ENCODE measurements around the gene BEND6. TPM values are rescaled to one million over a fixed set of nuclear protein-coding genes. Genes with fewer than 3 reads are reported as not detected.

BEND6 gene
- total RNA-seq, 1 donor from 2014 or later, result 1.3 TPM

- H3K27me3 Mint-ChIP-seq, result peaks cover 5% of the 10 kb centered on the region
- DNase-seq (ENCODE audit: extremely low spot score, unreplicated experiment), result no peak
- H3K4me1 Mint-ChIP-seq (ENCODE audit: unreplicated experiment), result no peaks in the 10 kb centered on the region
- no peak overlapping the region for H3K4me3 Mint-ChIP-seq
- no peak overlapping the region for H3K27ac Mint-ChIP-seq
- no peaks in the 10 kb centered on the region for H3K9me3 Mint-ChIP-seq
- H3K36me3 Mint-ChIP-seq, result no peaks in the 10 kb centered on the region
- TF ChIP-seq, protein P1, sequence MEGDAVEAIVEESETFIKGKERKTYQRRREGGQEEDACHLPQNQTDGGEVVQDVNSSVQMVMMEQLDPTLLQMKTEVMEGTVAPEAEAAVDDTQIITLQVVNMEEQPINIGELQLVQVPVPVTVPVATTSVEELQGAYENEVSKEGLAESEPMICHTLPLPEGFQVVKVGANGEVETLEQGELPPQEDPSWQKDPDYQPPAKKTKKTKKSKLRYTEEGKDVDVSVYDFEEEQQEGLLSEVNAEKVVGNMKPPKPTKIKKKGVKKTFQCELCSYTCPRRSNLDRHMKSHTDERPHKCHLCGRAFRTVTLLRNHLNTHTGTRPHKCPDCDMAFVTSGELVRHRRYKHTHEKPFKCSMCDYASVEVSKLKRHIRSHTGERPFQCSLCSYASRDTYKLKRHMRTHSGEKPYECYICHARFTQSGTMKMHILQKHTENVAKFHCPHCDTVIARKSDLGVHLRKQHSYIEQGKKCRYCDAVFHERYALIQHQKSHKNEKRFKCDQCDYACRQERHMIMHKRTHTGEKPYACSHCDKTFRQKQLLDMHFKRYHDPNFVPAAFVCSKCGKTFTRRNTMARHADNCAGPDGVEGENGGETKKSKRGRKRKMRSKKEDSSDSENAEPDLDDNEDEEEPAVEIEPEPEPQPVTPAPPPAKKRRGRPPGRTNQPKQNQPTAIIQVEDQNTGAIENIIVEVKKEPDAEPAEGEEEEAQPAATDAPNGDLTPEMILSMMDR (conservative IDR thresholded peaks at IDR 0.05), result no peak
Observed at GRCh38 chr6:56946368-56946767, 8.5 kb upstream of the BEND6 start.

GRCh38 chr6:56947924-56948323 is 7.0 kb upstream of the BEND6 start:
- DNase-seq (ENCODE audit: extremely low spot score, unreplicated experiment), result no peak
- Mint-ChIP-seq H3K4me3 (no peak overlapping the region), H3K27ac (no peak overlapping the region), H3K36me3 (no peaks in the 10 kb centered on the region), H3K4me1 (ENCODE audit: unreplicated experiment) (no peaks in the 10 kb centered on the region), H3K27me3 (peaks cover 17% of the 10 kb centered on the region), H3K9me3 (no peaks in the 10 kb centered on the region)
- TF ChIP-seq, protein P1 (conservative IDR thresholded peaks at IDR 0.05), result no peak

DNA sequence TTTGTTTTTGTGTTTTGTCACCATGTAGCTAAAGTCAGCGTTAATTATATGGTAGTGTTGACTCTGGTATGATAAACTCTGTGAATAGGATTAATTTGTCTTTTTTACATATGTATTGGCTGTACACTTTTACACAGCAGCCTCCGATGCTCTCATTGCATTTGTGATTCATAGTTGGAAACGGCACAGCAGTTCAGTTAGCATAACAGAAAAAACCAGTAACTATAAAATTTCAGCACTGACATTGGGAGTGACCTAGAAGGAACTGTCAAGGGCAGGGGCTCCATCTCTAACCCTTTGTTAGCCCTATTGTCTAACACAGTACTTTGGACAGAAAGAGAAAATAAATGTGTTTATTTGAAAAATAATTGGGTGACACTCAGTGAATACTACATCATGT is 5.6 kb upstream of the BEND6 start:
- TF ChIP-seq, protein P1 (conservative IDR thresholded peaks at IDR 0.05), result no peak
- H3K27ac Mint-ChIP-seq, result no peak overlapping the region
- H3K27me3 Mint-ChIP-seq, result peaks cover 31% of the 10 kb centered on the region
- H3K4me1 Mint-ChIP-seq (ENCODE audit: unreplicated experiment), result no peaks in the 10 kb centered on the region
- no peaks in the 10 kb centered on the region for H3K9me3 Mint-ChIP-seq
- H3K4me3 Mint-ChIP-seq, result no peak overlapping the region
- no peak for DNase-seq (ENCODE audit: extremely low spot score, unreplicated experiment)
- H3K36me3 Mint-ChIP-seq, result no peaks in the 10 kb centered on the region

DNA sequence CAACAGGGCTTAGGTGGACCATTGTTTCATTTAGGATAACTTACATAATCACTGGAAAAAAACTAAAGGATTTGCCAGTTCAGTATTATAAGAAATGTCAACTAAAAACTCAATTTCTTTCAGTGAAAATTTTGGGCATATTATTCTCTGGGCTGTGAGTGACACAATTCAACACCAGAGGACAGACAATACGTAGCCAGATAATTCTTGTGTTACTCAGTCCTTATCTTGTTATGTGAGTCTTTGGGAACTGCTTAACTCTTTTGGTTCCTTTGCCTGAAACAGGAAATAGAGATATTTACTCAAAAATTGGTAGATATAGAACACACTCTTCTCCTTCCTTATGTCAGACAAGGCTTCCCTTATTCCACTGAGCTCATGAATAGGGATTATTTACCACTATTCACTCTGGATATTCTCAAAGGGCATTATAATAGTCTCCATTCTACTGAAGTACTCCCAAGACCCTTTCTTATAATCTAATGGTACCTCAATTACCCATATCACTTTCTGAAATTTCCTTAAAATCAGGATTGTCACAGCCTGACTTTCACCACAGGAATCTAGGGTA is 4.9 kb upstream of the BEND6 start:
- Mint-ChIP-seq H3K4me1 (ENCODE audit: unreplicated experiment) (no peaks in the 10 kb centered on the region), H3K27ac (no peak overlapping the region)
- DNase-seq (ENCODE audit: extremely low spot score, unreplicated experiment), result no peak

GRCh38 chr6:56951049-56951831 is 3.7 kb upstream of the BEND6 start:
- Mint-ChIP-seq H3K4me3 (no peak overlapping the region), H3K36me3 (no peaks in the 10 kb centered on the region), H3K27ac (no peak overlapping the region), H3K9me3 (no peaks in the 10 kb centered on the region), H3K27me3 (peaks cover 40% of the 10 kb centered on the region), H3K4me1 (ENCODE audit: unreplicated experiment) (no peaks in the 10 kb centered on the region)
- DNase-seq (ENCODE audit: extremely low spot score, unreplicated experiment), result no peak
- TF ChIP-seq, protein P1 (conservative IDR thresholded peaks at IDR 0.05), result no peak

More for the DNA sequence above, 4.9 kb upstream of the BEND6 start:
- H3K36me3 Mint-ChIP-seq, result no peaks in the 10 kb centered on the region
- no peak overlapping the region for H3K4me3 Mint-ChIP-seq
- no peaks in the 10 kb centered on the region for H3K9me3 Mint-ChIP-seq
- H3K27me3 Mint-ChIP-seq, result peaks cover 32% of the 10 kb centered on the region
- TF ChIP-seq, protein P1 (conservative IDR thresholded peaks at IDR 0.05), result no peak

Data from type B pancreatic cell (in vitro differentiated cells).